Measurements from ENCODE around the gene PDE4D. TPM values are rescaled to one million over a fixed set of nuclear protein-coding genes. Genes with fewer than 3 reads are reported as not detected.

Gene PDE4D
- total RNA-seq, 1 experiment from 2014 or later = 3.6 TPM

DNA sequence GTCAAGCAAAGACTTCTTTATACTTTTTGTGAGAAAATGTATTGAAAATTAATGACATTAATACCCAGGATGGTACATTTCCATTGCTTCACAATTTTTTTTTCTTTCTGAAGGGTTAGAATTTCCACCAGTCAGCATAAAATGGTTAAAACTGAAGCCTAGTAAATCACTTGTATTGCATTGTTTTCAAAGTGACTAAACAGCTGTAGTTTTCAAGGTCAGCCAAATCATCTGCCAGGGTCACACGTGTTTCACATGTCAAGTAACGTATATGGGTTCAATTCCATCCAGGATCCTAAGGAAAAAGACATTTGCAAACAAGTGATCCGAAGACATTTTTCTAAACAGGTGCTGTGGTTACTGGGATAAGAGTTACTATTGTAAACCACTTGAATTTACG lies 736.5 kb downstream of the PDE4D start:
- CTCF ChIA-PET = no interaction called here

GRCh38 chr5:59152701-59153245 lies 740.8 kb downstream of the PDE4D start:
- CTCF ChIA-PET = no interaction called here

More for the DNA sequence above, 736.5 kb downstream of the PDE4D start:
- POLR2A ChIA-PET (ENCODE audit: unreplicated experiment) = no interaction called here
- Histone ChIP-seq H3K27ac (ENCODE audit: low read length) (no peak overlapping the region), H3K4me3 (ENCODE audit: low read length) (no peak overlapping the region), H3K9me3 (ENCODE audit: low read length) (no peaks in the 10 kb centered on the region), H3K79me2 (ENCODE audit: low read length) (no peaks in the 10 kb centered on the region), H4K20me1 (ENCODE audit: low read length) (no peaks in the 10 kb centered on the region), H3K9me2 (replicated peaks; ENCODE audit: low read length) (no peaks in the 10 kb centered on the region), H3K4me2 (ENCODE audit: low read length) (no peak overlapping the region), H3K4me1 (ENCODE audit: insufficient read depth, low read length) (no peaks in the 10 kb centered on the region), H3F3A (ENCODE audit: low read length, unreplicated experiment) (no peaks in the 10 kb centered on the region), H3K27me3 (ENCODE audit: low read length) (no peaks in the 10 kb centered on the region), H3K36me3 (ENCODE audit: low read depth, low read length) (no peaks in the 10 kb centered on the region), H2AFZ (ENCODE audit: low read length) (no peak overlapping the region), H3K9ac (ENCODE audit: low read length) (no peak overlapping the region)
- no peak for TF ChIP-seq CTCF (conservative IDR thresholded peaks at IDR 0.05; ENCODE audit: low read depth, low read length)
- no peak for TF ChIP-seq EZH2 (IDR thresholded peaks at IDR 0.05; ENCODE audit: low read length, unreplicated experiment)
- TF ChIP-seq EZH2phosphoT487 (IDR thresholded peaks at IDR 0.05; ENCODE audit: borderline replicate concordance, low read length) = no peak
- ATAC-seq = no peak
- intact Hi-C loops (cut with micrococcal nuclease) = no loop called here
- BruUV-seq (replicated peaks) = no TSS peak
- no peak for DNase-seq

More at GRCh38 chr5:59152701-59153245, 740.8 kb downstream of the PDE4D start:
- POLR2A ChIA-PET (ENCODE audit: unreplicated experiment) = no interaction called here
- DNase-seq = no peak
- Histone ChIP-seq H3K27ac (ENCODE audit: low read length) (no peak overlapping the region), H4K20me1 (ENCODE audit: low read length) (no peaks in the 10 kb centered on the region), H3K4me3 (ENCODE audit: low read length) (no peak overlapping the region), H3K9ac (ENCODE audit: low read length) (no peak overlapping the region), H3K9me3 (ENCODE audit: low read length) (no peaks in the 10 kb centered on the region), H3K4me1 (ENCODE audit: insufficient read depth, low read length) (no peaks in the 10 kb centered on the region), H3K79me2 (ENCODE audit: low read length) (no peaks in the 10 kb centered on the region), H3K36me3 (ENCODE audit: low read depth, low read length) (no peaks in the 10 kb centered on the region), H3K27me3 (ENCODE audit: low read length) (no peaks in the 10 kb centered on the region), H3F3A (ENCODE audit: low read length, unreplicated experiment) (no peaks in the 10 kb centered on the region), H3K9me2 (replicated peaks; ENCODE audit: low read length) (no peaks in the 10 kb centered on the region), H3K4me2 (ENCODE audit: low read length) (no peak overlapping the region), H2AFZ (ENCODE audit: low read length) (no peak overlapping the region)
- TF ChIP-seq CTCF (conservative IDR thresholded peaks at IDR 0.05; ENCODE audit: low read depth, low read length) = no peak
- no peak for TF ChIP-seq EZH2 (IDR thresholded peaks at IDR 0.05; ENCODE audit: low read length, unreplicated experiment)
- TF ChIP-seq EZH2phosphoT487 (IDR thresholded peaks at IDR 0.05; ENCODE audit: borderline replicate concordance, low read length) = no peak
- intact Hi-C loops (cut with micrococcal nuclease) = no loop called here
- BruUV-seq (replicated peaks) = no TSS peak
- ATAC-seq = no peak
